Natural killer cell (primary cell): ENCODE data around the gene RCC1. TPM values are rescaled to one million over a fixed set of nuclear protein-coding genes. Genes with fewer than 3 reads are reported as not detected.

Experiments
- ATAC-seq, 3 donors: fragments of 150-1000 bp in 2 of 3; fragments of 200-7000 bp in 1 of 3; cut with Tn5 transposase; 1 replicate in 1 of 3; 2 replicates in 2 of 3; pipeline ENCODE4 v1.10.0; 2021; ENCODE audit warnings: mild to moderate bottlenecking in 2 of 3, moderate library complexity in 2 of 3
- DNase-seq, 2 donors: peaks; one replicate each; pipeline versions ENCODE4 v3.0.0 to v3.0.0-alpha.2; 2013 to 2021; ENCODE audit warnings: mixed read lengths in 1 of 2
- H3K27ac ChIP-seq: one replicate; pipeline ENCODE4 v1.5.1; 2013; ENCODE audit warnings: mild to moderate bottlenecking, low read length
- H3K27me3 ChIP-seq: one replicate; pipeline ENCODE4 v1.6.1; 2013; ENCODE audit warnings: low read length; ENCODE audit not compliant: control insufficient read depth, insufficient read depth
- H3K36me3 ChIP-seq: one replicate; pipeline ENCODE4 v1.6.1; 2013; ENCODE audit warnings: low read length; ENCODE audit not compliant: control insufficient read depth, insufficient read depth
- H3K4me1 ChIP-seq: one replicate; pipeline ENCODE4 v1.6.1; 2013; ENCODE audit warnings: low read length; ENCODE audit not compliant: control insufficient read depth, insufficient read depth
- H3K4me3 ChIP-seq: one replicate; pipeline ENCODE4 v1.5.1; 2013; ENCODE audit warnings: low read length
- H3K9me3 ChIP-seq: one replicate; pipeline ENCODE4 v1.6.1; 2013; ENCODE audit warnings: low read length; ENCODE audit not compliant: control insufficient read depth, insufficient read depth
- H3K27ac Mint-ChIP-seq, 2 donors: one replicate each; pipeline ENCODE4 v1.8.0; 2022; ENCODE audit warnings: mild to moderate bottlenecking in 2 of 2, mixed read lengths in 2 of 2, moderate library complexity in 1 of 2
- H3K27me3 Mint-ChIP-seq, 2 donors: one replicate each; pipeline ENCODE4 v1.8.0; 2022; ENCODE audit warnings: low read depth in 2 of 2, mixed read lengths in 2 of 2
- H3K36me3 Mint-ChIP-seq: one replicate; pipeline ENCODE4 v1.8.0; 2022; ENCODE audit warnings: mixed read lengths
- H3K4me1 Mint-ChIP-seq, 2 donors: one replicate each; pipeline ENCODE4 v1.8.0; 2022; ENCODE audit warnings: mixed read lengths in 2 of 2
- H3K4me3 Mint-ChIP-seq: one replicate; pipeline ENCODE4 v1.8.0; 2022; ENCODE audit warnings: mild to moderate bottlenecking, moderate library complexity, mixed read lengths
- H3K9me3 Mint-ChIP-seq, 2 donors: one replicate each; pipeline ENCODE4 v1.8.0; 2022; ENCODE audit warnings: mixed read lengths in 2 of 2
- CTCF ChIP-seq: fragments of 200-600 bp; IDR thresholded peaks from one replicate; pipeline ENCODE4 v1.8.0; 2022; ENCODE audit warnings: antibody characterized with exemption
- WGBS: methylation state at CpG from one replicate; pipeline ENCODE4 v1.1.7; 2013; ENCODE audit warnings: missing lambda C conversion rate; ENCODE audit not compliant: insufficient coverage; 5-methylcytosine and 5-hydroxymethylcytosine counted together
- intact Hi-C: fragments of 100-400 bp; cut with micrococcal nuclease; formaldehyde crosslinking; loops from one replicate; pipeline ENCODE4 v1.14.2; 2022
- total RNA-seq, 4 donors: library from RNA; stranded (reverse); fragments of 120-200 nt in 1 of 4; gene quantifications; one replicate each; pipeline versions ENCODE4 v1.2.3 to v1.2.4, GENCODE V29; 2013 to 2022

RCC1 gene
- total RNA-seq, 3 donors from 2014 or later (not counting 1 experiment from before 2014, with no cell fraction given): 15.9 to 23.7 (median 19.2) TPM

GRCh38 chr1:28506907-28507246 is 1.0 kb downstream of the RCC1 start:
- WGBS: under 1% methylated on average over 11 of the region's 14 CpGs
- H3K9me3 Mint-ChIP-seq: no peaks in the 10 kb centered on the region
- H3K4me1 Mint-ChIP-seq: peaks cover 54 to 55% of the 10 kb centered on the region in 2 donors

GRCh38 chr1:28507247-28507645 is 1.4 kb downstream of the RCC1 start:
- peaks cover 54% of the 10 kb centered on the region for H3K4me1 ChIP-seq

More at GRCh38 chr1:28506907-28507246, 1.0 kb downstream of the RCC1 start:
- no peak for DNase-seq
- no peak for TF ChIP-seq CTCF
- Histone ChIP-seq H3K4me3 (peak overlapping the region; percentile 80), H3K27ac (peak overlapping the region; percentile 77), H3K9me3 (no peaks in the 10 kb centered on the region), H3K36me3 (peaks cover 33% of the 10 kb centered on the region), H3K27me3 (no peaks in the 10 kb centered on the region), H3K4me1 (peaks cover 51% of the 10 kb centered on the region)
- Mint-ChIP-seq H3K27me3 (no peaks in the 10 kb centered on the region), H3K4me3 (peak overlapping the region; percentile 99), H3K36me3 (no peaks in the 10 kb centered on the region), H3K27ac (peak overlapping the region; percentile 97 to 99)
- intact Hi-C loops: loop anchor here (1.0 to 5.0 kb wide), 6 partner anchors 135 to 420 kb away; partner anchors contain the start of genes EYA3, TAF12 and YTHDF2
- no peak for ATAC-seq

DNA sequence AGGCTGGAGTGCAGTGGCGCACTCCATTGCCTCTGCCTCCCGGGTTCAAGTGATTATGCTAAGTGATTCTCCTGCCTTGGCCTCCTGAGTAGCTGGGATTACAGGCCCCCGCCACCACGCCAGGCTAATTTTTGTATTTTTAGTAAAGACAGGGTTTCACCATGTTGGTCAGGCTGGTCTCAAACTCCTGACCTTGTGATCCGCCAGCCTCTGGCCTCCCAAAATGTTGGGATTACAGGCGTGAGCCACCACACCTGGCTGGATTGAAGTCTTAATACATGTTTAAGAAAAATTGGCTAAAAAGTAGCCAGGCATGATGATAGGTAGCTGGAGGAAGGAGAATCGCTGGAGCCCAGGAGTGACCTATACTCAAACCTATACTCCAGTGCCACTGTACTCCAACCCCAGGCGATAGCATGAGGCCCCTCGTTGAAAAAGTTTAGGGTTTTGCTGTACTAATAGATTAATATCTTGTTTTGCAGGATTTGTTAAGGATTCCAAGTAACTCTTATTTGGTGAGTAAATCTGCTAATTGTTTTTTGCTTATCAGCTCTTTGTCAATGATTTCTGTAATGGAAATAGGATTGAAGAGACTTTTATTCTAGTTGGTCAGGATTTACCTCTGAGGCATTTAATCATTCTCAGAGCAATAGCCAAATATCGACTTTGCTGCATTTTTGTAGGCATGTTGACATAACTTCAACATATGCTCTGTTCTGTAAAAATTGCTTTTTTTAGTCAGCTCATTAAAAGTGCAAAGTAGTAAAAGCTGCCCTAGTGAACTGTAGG is 2.0 kb downstream of the RCC1 start:
- intact Hi-C loops: loop anchor here (2.0 to 5.0 kb wide), 5 partner anchors 134 to 421 kb away; partner anchors contain the start of genes EYA3, TAF12 and YTHDF2
- Mint-ChIP-seq H3K4me1 (peaks cover 63 to 65% of the 10 kb centered on the region in 2 donors), H3K27me3 (no peaks in the 10 kb centered on the region), H3K36me3 (no peaks in the 10 kb centered on the region), H3K9me3 (no peaks in the 10 kb centered on the region), H3K27ac (peak overlapping the region; percentile 97 to 99), H3K4me3 (peak overlapping the region; percentile 99)
- Histone ChIP-seq H3K9me3 (no peaks in the 10 kb centered on the region), H3K36me3 (peaks cover 41% of the 10 kb centered on the region), H3K27me3 (no peaks in the 10 kb centered on the region), H3K27ac (peak overlapping the region; percentile 77), H3K4me1 (peaks cover 57% of the 10 kb centered on the region), H3K4me3 (peak overlapping the region; percentile 80)
- WGBS: 16% methylated on average over 8 of the region's 10 CpGs
- TF ChIP-seq CTCF: no peak
- ATAC-seq (no peak), DNase-seq (no peak)

More at GRCh38 chr1:28507247-28507645, 1.4 kb downstream of the RCC1 start:
- peaks cover 36% of the 10 kb centered on the region for H3K36me3 ChIP-seq
- no peaks in the 10 kb centered on the region for H3K27me3 ChIP-seq
- peak overlapping the region; percentile 80 for H3K4me3 ChIP-seq
- peak overlapping the region; percentile 77 for H3K27ac ChIP-seq
- H3K9me3 Mint-ChIP-seq: no peaks in the 10 kb centered on the region
- no peak for TF ChIP-seq CTCF
- WGBS: 1% methylated on average over 11 of the region's 11 CpGs
- H3K36me3 Mint-ChIP-seq: no peaks in the 10 kb centered on the region
- peak overlapping the region; percentile 97 to 99 for H3K27ac Mint-ChIP-seq
- no peaks in the 10 kb centered on the region for H3K9me3 ChIP-seq
- peaks cover 58 to 59% of the 10 kb centered on the region in 2 donors for H3K4me1 Mint-ChIP-seq
- no peaks in the 10 kb centered on the region for H3K27me3 Mint-ChIP-seq
- intact Hi-C loops: loop anchor here (2.0 to 5.0 kb wide), 5 partner anchors 135 to 420 kb away; partner anchors contain the start of genes EYA3, TAF12 and YTHDF2
- peak in 1 of 2 donors; percentile 31 for DNase-seq
- no peak for ATAC-seq
- peak overlapping the region; percentile 99 for H3K4me3 Mint-ChIP-seq
